ENCODE results near the gene TRIM28. TPM values are rescaled to one million over a fixed set of nuclear protein-coding genes. Genes with fewer than 3 reads are reported as not detected.

The TRIM28 gene
- total RNA-seq, 1 experiment from 2014 or later = 1,221 TPM

- Mint-ChIP-seq H3K36me3 (peaks cover 9% of the 10 kb centered on the region; the same call in 1 of the 2 replicates), H3K27me3 (ENCODE audit: low read depth) (no peaks in the 10 kb centered on the region), H3K27ac (peak overlapping the region; percentile 100), H3K9me3 (no peaks in the 10 kb centered on the region), H3K4me1 (peaks cover 17% of the 10 kb centered on the region), H3K4me3 (peak overlapping the region; percentile 99)
- ChIA-PET POLR2A (no interaction called here), CTCF (no interaction called here)
- ATAC-seq = no peak
- no peak for TF ChIP-seq ZSCAN18 (CRISPR knock-in tag; IDR thresholded peaks at IDR 0.05)
- 0 out of 2 replicates have a peak, but pooled peaks have one; percentile 3 for TF ChIP-seq USF1 (CRISPR knock-in tag; IDR thresholded peaks at IDR 0.05)
- no peak for TF ChIP-seq CTCF (IDR thresholded peaks at IDR 0.05)
- no peak for TF ChIP-seq ATF1 (CRISPR knock-in tag; IDR thresholded peaks at IDR 0.05)
- DNase-seq (ENCODE audit: low spot score) = no peak
These were observed 29.8 kb downstream of the TRIM28 start for GRCh38 chr19:58573658-58574164.

GRCh38 chr19:58575183-58576041 lies 31.5 kb downstream of the TRIM28 start:
- H3K4me1 Mint-ChIP-seq = peaks cover 17% of the 10 kb centered on the region
- H3K36me3 Mint-ChIP-seq = peaks cover 7% of the 10 kb centered on the region; the same call in 1 of the 2 replicates
- DNase-seq (ENCODE audit: low spot score) (peak; percentile 92), ATAC-seq (peak; percentile 60)
- no peaks in the 10 kb centered on the region for H3K9me3 Mint-ChIP-seq
- H3K27me3 Mint-ChIP-seq (ENCODE audit: low read depth) = no peaks in the 10 kb centered on the region
- H3K4me3 Mint-ChIP-seq = peak overlapping the region; percentile 99
- H3K27ac Mint-ChIP-seq = peak overlapping the region; percentile 93
- POLR2A ChIA-PET = interaction anchor here (0.6 to 1.8 kb wide), 5 partner anchors 13 to 189 kb away, joined by 3 to 8 read pairs (median 6); partner anchors contain the start of genes CHMP2A, UBE2M and ZBTB45
- CTCF ChIA-PET = interaction anchor here (0.5 to 2.0 kb wide), 9 partner anchors 10 to 231 kb away, joined by 3 to 26 read pairs (median 3); partner anchors contain the start of genes TRIM28 and ZBTB45
- no peak for TF ChIP-seq KAT7 (CRISPR knock-in tag; IDR thresholded peaks at IDR 0.05; ENCODE audit: borderline replicate concordance)
- peak; percentile 89 for TF ChIP-seq SP1 (CRISPR knock-in tag; conservative IDR thresholded peaks at IDR 0.05)
- no peak for TF ChIP-seq SMAD3 (CRISPR knock-in tag; IDR thresholded peaks at IDR 0.05; ENCODE audit: borderline replicate concordance)
- TF ChIP-seq MLX (CRISPR knock-in tag; IDR thresholded peaks at IDR 0.05) = no peak
- no peak for TF ChIP-seq ZNF121 (CRISPR knock-in tag; IDR thresholded peaks at IDR 0.05)
- TF ChIP-seq FOXK1 (CRISPR knock-in tag; IDR thresholded peaks at IDR 0.05) = no peak; the same call in 1 of the 2 replicates
- TF ChIP-seq ZNF219 (CRISPR knock-in tag; IDR thresholded peaks at IDR 0.05; ENCODE audit: borderline replicate concordance) = no peak
- no peak for TF ChIP-seq MYBL2 (CRISPR knock-in tag; IDR thresholded peaks at IDR 0.05)
- no peak for TF ChIP-seq PRDM15 (CRISPR knock-in tag; IDR thresholded peaks at IDR 0.05)
- TF ChIP-seq ZNF138 (CRISPR knock-in tag; conservative IDR thresholded peaks at IDR 0.05) = no peak
- TF ChIP-seq CBFB (CRISPR knock-in tag; IDR thresholded peaks at IDR 0.05; ENCODE audit: low read depth) = no peak
- no peak for TF ChIP-seq ATF6 (CRISPR knock-in tag; IDR thresholded peaks at IDR 0.05)
- TF ChIP-seq PRRX2 (CRISPR knock-in tag; IDR thresholded peaks at IDR 0.05) = no peak
- TF ChIP-seq HMGA2 (CRISPR knock-in tag; IDR thresholded peaks at IDR 0.05) = no peak
- TF ChIP-seq ZNF281 (CRISPR knock-in tag; IDR thresholded peaks at IDR 0.05) = no peak
